Left lung (tissue), 10 donors: ENCODE data around the gene COBL. TPM values are rescaled to one million over a fixed set of nuclear protein-coding genes. Genes with fewer than 3 reads are reported as not detected.

Experiments
- ATAC-seq: fragments of 200-7000 bp; cut with Tn5 transposase; one replicate; pipeline ENCODE4 v1.9.1; 2020; ENCODE audit warnings: moderate library complexity
- DNase-seq, 4 donors: peaks; one replicate each; pipeline ENCODE4 v3.0.0-alpha.2; 2013 to 2020
- H3K27ac ChIP-seq, 2 donors: fragments of 200-600 bp; sonication (generic) in 1 of 2; one replicate each; pipeline versions ENCODE4 v1.5.0 to v1.8.0; 2020 to 2021
- H3K27me3 ChIP-seq, 2 donors: fragments of 200-600 bp; sonication (generic) in 1 of 2; one replicate each; pipeline versions ENCODE4 v1.5.0 to v1.8.0; 2020 to 2021
- H3K36me3 ChIP-seq, 2 donors: fragments of 200-600 bp; sonication (generic) in 1 of 2; one replicate each; pipeline versions ENCODE4 v1.5.0 to v1.8.0; 2020 to 2021
- H3K4me1 ChIP-seq, 2 donors: fragments of 200-600 bp; one replicate each; pipeline ENCODE4 v1.8.0; 2021
- H3K4me3 ChIP-seq, 2 donors: fragments of 200-600 bp; sonication (generic) in 1 of 2; one replicate each; pipeline versions ENCODE4 v1.5.0 to v1.8.0; 2020 to 2021; ENCODE audit warnings: mild to moderate bottlenecking in 1 of 2
- H3K9me3 ChIP-seq, 2 donors: fragments of 200-600 bp; sonication (generic) in 1 of 2; one replicate each; pipeline versions ENCODE4 v1.5.0 to v1.8.0; 2020 to 2021
- intact Hi-C, 2 donors: fragments of 100-400 bp; cut with DNase I; formaldehyde crosslinking; loops; one replicate each; pipeline versions ENCODE4 v1.11.2 to v1.14.2; 2022
- polyA plus RNA-seq, 6 donors: library from polyadenylated mRNA; unstranded; fragments of 120-200 nt; gene quantifications; one replicate each; pipeline ENCODE4 v1.2.1, GENCODE V29; 2013; ENCODE audit not compliant: insufficient read length in 6 of 6
- total RNA-seq, 2 donors: library from RNA; stranded (reverse); fragmentation: NEBNext Ultra II Directional; extraction: Animal tissue kit (Norgen Biotek cat#: 25700); gene quantifications; one replicate each; pipeline ENCODE4 v1.2.1, GENCODE V29; 2021
- TF ChIP-seq, protein P1 (sequence below), 2 donors: fragments of 200-600 bp; sonication (generic) in 1 of 2; IDR thresholded peaks; one replicate each; pipeline versions ENCODE4 v1.5.0 to v1.8.0; 2021; ENCODE audit warnings: antibody characterized with exemption in 2 of 2
- donor health status: DM: no; HTN: yes; CAD: no.
- donor health status: DM: no; HTN: no; CAD: no.

COBL gene
- total and polyA plus RNA-seq, 8 donors = 3.6 to 36.1 (median 6.4) TPM

DNA sequence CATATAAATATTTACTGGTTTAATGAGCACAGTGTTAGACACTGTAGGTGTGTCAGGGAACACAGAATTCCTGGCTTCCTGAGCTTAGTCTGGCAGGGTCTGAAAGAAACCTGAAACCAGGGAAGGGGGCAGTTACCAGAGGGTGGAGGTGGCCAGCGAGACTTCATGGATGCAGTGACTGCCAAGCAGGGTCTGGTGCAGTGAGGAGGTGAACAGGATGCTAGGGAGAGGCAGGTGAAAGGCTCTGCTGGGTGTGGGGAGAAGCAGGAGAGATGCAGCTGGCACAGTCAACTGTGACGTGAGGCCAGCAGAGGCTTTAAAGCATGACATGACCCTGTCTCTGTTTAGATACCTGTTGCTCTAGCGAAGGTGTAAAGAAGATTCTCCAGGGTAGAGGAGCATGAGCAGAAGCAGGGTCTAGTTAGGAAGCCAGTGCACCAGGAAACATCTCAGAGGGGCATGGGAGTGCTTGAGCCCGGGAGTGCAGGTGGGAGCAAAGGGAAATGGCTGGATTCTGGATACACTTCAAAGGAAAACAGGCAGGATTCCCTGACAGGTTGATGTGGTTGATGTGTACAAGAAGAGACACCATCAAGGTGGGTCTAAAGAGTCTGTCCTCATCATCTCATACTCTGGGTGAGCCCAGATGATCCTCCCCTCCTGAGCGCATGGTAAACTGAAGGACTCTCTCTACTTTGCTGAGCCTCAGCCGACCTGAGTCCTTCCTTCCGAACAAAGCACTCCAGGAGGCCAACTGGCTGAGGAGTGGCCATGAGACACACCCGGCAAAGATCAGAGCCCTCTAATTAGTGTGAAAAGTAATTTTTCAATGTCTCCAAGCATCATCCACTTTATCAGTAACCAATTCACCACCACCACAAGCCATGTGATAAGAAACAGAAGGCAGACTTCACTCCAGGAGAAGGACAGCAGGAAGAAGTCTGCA, 186.8 kb downstream of the COBL start:
- no peak for DNase-seq
- ATAC-seq = no peak
- H3K27ac ChIP-seq = no peak overlapping the region
- no peaks in the 10 kb centered on the region for H3K36me3 ChIP-seq
- no peak overlapping the region for H3K4me3 ChIP-seq
- H3K9me3 ChIP-seq = no peaks in the 10 kb centered on the region
- intact Hi-C loops = no loop called here
- H3K27me3 ChIP-seq = no peaks in the 10 kb centered on the region
- TF ChIP-seq, protein P1, sequence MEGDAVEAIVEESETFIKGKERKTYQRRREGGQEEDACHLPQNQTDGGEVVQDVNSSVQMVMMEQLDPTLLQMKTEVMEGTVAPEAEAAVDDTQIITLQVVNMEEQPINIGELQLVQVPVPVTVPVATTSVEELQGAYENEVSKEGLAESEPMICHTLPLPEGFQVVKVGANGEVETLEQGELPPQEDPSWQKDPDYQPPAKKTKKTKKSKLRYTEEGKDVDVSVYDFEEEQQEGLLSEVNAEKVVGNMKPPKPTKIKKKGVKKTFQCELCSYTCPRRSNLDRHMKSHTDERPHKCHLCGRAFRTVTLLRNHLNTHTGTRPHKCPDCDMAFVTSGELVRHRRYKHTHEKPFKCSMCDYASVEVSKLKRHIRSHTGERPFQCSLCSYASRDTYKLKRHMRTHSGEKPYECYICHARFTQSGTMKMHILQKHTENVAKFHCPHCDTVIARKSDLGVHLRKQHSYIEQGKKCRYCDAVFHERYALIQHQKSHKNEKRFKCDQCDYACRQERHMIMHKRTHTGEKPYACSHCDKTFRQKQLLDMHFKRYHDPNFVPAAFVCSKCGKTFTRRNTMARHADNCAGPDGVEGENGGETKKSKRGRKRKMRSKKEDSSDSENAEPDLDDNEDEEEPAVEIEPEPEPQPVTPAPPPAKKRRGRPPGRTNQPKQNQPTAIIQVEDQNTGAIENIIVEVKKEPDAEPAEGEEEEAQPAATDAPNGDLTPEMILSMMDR (IDR thresholded peaks at IDR 0.05) = no peak
- no peaks in the 10 kb centered on the region for H3K4me1 ChIP-seq

DNA sequence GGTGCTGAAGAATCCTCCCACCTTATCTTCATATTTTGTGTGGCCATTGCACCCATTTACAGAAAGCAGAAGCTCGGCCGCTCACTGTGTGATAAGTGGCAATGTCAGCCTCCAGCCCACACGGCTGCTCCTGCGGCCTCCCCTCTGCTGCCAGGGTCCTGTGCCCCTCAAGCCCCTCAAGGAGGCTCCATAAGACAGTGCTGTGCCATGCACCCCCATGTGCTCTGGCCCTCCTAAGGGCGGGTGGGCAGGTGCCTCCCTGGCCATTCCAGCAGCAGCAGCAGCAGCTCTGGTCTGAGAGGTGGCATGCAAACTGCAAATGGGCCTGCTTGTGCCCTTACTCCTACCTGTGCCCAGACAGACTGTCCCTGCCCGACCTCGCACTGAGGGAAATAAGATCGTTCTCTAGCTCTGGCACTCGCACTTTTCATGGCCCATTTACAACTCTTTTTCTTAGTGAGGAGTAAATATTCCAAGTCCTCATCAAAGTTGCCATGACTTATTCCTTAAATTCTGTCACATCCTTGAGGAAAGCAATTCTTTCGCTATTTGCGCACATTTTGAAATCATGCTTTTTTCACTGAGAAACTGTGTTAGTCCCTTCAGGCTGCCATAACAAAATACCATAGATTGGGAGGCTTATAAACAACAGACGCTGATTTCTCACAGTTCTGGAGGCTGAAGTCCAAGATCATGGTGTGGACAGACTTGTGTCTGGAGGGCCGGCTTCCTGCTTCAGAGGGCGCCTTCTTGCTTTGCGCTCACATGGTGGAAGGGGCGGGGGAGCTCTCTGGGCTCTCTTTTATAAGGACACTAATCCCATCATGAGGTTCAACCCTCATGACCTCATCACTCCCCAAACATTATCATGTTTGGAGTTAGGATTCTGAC, 187.8 kb downstream of the COBL start:
- TF ChIP-seq, protein P1 (IDR thresholded peaks at IDR 0.05) = no peak
- H3K27ac ChIP-seq = no peak overlapping the region
- ATAC-seq (no peak), DNase-seq (no peak)
- H3K4me1 ChIP-seq = no peaks in the 10 kb centered on the region
- H3K36me3 ChIP-seq = no peaks in the 10 kb centered on the region
- H3K27me3 ChIP-seq = no peaks in the 10 kb centered on the region
- no peak overlapping the region for H3K4me3 ChIP-seq
- no peaks in the 10 kb centered on the region for H3K9me3 ChIP-seq
- intact Hi-C loops = no loop called here

DNA sequence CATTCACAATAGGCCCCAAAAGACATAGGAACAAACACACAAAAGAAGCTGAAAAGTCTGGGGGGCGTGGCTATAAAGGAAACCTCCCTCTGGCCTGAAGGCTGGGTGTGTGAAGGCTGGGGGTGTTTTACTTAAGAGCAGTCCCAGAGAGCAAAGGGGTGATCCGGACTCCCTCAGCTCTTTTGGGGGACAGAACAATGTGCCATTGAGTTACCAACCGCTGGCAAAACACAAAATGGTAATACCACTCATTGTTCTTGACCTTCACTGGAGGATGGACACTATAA, 189.0 kb downstream of the COBL start:
- no peak for DNase-seq
- no peak overlapping the region for H3K27ac ChIP-seq
- no peak for ATAC-seq
- no peaks in the 10 kb centered on the region for H3K27me3 ChIP-seq
- H3K9me3 ChIP-seq = no peaks in the 10 kb centered on the region
- no peaks in the 10 kb centered on the region for H3K4me1 ChIP-seq
- no peaks in the 10 kb centered on the region for H3K36me3 ChIP-seq
- no peak overlapping the region for H3K4me3 ChIP-seq
- TF ChIP-seq, protein P1 (IDR thresholded peaks at IDR 0.05) = no peak
- intact Hi-C loops = no loop called here

DNA sequence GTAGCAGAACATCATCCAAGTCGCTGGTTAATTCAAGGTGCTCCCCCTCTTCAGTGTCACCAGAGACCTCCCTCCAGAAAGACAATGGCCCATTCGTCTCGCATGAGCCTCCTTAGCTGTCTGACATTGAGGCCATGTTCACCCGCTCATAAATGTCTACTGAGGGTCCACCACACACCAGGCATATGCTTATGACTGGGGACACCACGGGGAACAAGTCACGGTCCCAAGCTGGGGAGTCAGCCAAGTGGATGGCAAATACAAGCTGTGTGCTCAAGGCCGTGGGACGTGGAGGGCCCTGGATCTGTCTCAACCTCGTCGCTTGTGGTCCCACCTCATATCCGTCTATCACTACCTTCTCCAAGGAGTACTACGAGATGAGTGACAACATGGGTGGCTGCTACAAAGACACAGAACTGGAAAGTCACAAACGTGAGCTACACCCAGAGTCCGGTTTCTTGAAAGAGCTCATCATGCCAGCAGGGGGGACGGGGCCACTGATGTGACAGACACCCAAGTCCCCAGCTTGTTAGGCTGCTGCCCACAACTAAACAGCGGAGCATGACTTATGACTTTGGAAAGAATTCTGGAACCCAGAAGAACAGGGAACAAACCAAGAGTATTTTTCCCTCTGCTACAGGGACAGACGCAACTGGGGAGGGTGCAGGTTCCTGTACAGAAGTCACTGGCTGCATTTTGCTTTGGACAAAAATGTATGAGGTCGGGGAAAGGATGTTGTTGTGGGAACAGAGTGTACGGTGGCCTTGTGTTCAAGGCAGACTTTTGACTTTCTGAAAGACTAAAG, 189.6 kb downstream of the COBL start:
- H3K27me3 ChIP-seq = no peaks in the 10 kb centered on the region
- DNase-seq (no peak), ATAC-seq (no peak)
- H3K27ac ChIP-seq = no peak overlapping the region
- no peak overlapping the region for H3K4me3 ChIP-seq
- H3K9me3 ChIP-seq = no peaks in the 10 kb centered on the region
- TF ChIP-seq, protein P1 (IDR thresholded peaks at IDR 0.05) = no peak
- no peaks in the 10 kb centered on the region for H3K36me3 ChIP-seq
- no peaks in the 10 kb centered on the region for H3K4me1 ChIP-seq
- intact Hi-C loops = no loop called here
